ENCODE data around the gene CHAF1A.

GRCh38 chr19:4455719-4456475, 53.5 kb downstream of the CHAF1A start:
- TF ChIP-seq CTCF (IDR thresholded peaks at IDR 0.05; ENCODE audit: low read depth, low read length, poor library complexity, severe bottlenecking) (no peak), EZH2phosphoT487 (IDR thresholded peaks at IDR 0.05; ENCODE audit: borderline replicate concordance, low read length) (no peak)
